A172 (cell line): ENCODE measurements around the gene GPR26. TPM values are rescaled to one million over a fixed set of nuclear protein-coding genes. Genes with fewer than 3 reads are reported as not detected.
A peak's percentile ranks its signal among the peaks of the same experiment; 100 is the strongest.

Experiments
- DNase-seq: peaks from one replicate; pipeline ENCODE4 v3.0.0-alpha.2; 2015; ENCODE audit warnings: low spot score
- total RNA-seq: library from RNA; depleted of rRNA; stranded (reverse); fragments of >200 nt; shearing (Covaris generic); gene quantifications from 2 replicates; pipeline ENCODE4 v1.2.3, GENCODE V29; 2014; rRNA removed

The GPR26 gene
- not detected in 2 replicates for total RNA-seq

- no peak for DNase-seq
Measured at GRCh38 chr10:123666318-123667236, at the start of gene GPR26. Gene GPR26, plus strand, starts transcription at chr10:123666355. Its CDS starts 53 bp downstream, at chr10:123666408.

GRCh38 chr10:123618224-123618623 is 47.9 kb upstream of the GPR26 start:
- DNase-seq: no peak

- DNase-seq: no peak
Measured at GRCh38 chr10:123619067-123619855, 46.9 kb upstream of the GPR26 start.

- no peak for DNase-seq
Measured at GRCh38 chr10:123620621-123621020, 45.5 kb upstream of the GPR26 start.

- no peak for DNase-seq
Measured at GRCh38 chr10:123621492-123621891, 44.7 kb upstream of the GPR26 start.

- DNase-seq: no peak
Measured at GRCh38 chr10:123621916-123622315, 44.2 kb upstream of the GPR26 start.

GRCh38 chr10:123622381-123622780 is 43.8 kb upstream of the GPR26 start:
- no peak for DNase-seq

- DNase-seq: no peak
Measured at GRCh38 chr10:123624086-123624485, 42.1 kb upstream of the GPR26 start.

- DNase-seq: no peak
Measured at GRCh38 chr10:123633106-123633505, 33.0 kb upstream of the GPR26 start.

- no peak for DNase-seq
Measured at GRCh38 chr10:123633636-123634035, 32.5 kb upstream of the GPR26 start.

GRCh38 chr10:123634221-123634620 is 31.9 kb upstream of the GPR26 start:
- no peak for DNase-seq

- no peak for DNase-seq
Measured at GRCh38 chr10:123635131-123635530, 31.0 kb upstream of the GPR26 start.

- no peak for DNase-seq
Measured at GRCh38 chr10:123635745-123636144, 30.4 kb upstream of the GPR26 start.

GRCh38 chr10:123636598-123637325 is 29.4 kb upstream of the GPR26 start:
- no peak for DNase-seq

GRCh38 chr10:123637326-123637880 is 28.8 kb upstream of the GPR26 start:
- peak; percentile 6 for DNase-seq

- DNase-seq: no peak
Measured at GRCh38 chr10:123639131-123639530, 27.0 kb upstream of the GPR26 start.

GRCh38 chr10:123640016-123640535 is 26.1 kb upstream of the GPR26 start:
- DNase-seq: no peak

- no peak for DNase-seq
Measured at GRCh38 chr10:123642293-123642692, 23.9 kb upstream of the GPR26 start.

- DNase-seq: no peak
Measured at GRCh38 chr10:123642697-123643096, 23.5 kb upstream of the GPR26 start.

GRCh38 chr10:123643315-123643714 is 22.8 kb upstream of the GPR26 start:
- no peak for DNase-seq

- no peak for DNase-seq
Measured at GRCh38 chr10:123645016-123645415, 21.1 kb upstream of the GPR26 start.
